ENCODE data around the gene SIRPG.
"Not testable (repeated sequence)": the region's sequence is repeated elsewhere in the genome, so short reads cannot be mapped to it uniquely, and the experiment has no call there.

SIRPG gene

DNA sequence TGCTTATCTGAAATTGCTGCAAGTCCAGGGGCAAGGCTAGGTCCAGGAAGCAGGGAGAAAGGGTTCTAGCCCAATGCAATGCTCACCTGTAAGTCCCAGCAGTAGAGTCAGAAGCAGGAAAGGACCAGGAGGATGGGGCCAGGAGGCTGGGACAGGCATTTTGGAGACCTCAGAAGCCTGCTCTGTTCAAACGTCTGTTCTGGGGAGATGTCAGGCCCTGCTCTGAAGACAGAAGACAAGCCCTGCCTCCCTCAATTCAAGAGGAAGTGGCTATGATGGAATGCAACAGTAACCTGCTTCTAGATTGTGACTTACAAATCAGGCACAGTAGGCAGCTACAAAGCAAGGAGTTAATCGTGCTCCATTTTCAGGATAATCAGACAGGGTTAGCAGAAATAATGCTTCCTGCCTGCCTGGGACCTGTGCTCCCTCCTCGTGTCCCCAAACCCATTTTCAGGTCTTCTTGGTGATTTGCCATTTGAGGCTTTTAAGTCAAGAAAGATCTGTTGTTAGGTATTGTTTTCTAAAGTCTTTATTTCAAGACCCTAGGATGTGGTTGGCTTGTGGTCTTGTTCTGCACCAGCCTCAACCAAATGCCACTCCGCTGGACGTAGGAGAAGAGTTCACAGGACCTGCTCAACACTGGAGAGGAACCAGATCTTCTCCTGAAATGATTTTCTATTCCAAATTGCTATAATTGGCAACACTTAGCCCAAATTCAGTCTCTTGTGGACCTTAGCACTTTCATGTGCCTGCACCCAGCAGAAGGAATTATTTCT, at the start of gene SIRPG:
TSS of gene SIRPG (minus strand) at position 224 of the 779 bp plus-strand sequence. CDS start at position 159, 65 bp downstream.
- no peak for DNase-seq

DNA sequence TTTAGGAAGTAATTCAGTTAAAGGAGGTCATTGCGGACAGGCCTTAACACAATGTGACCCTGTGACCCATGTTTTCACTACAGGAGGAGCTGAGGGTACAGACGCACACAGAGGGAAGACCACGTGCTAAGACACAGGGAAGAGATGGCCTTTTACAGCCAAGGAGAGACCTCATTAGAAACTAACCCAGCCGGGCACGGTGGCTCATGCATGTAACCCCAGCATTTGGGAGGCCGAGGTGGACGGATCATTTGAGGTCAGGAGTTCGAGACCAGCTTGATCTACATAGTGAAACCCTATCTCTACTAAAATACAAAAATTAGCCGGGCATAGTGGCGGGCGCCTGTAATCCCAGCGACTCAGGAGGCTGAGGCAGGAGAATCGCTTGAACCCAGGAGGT, 49.3 kb upstream of the SIRPG start:
- DNase-seq, result not testable (repeated sequence)

DNA sequence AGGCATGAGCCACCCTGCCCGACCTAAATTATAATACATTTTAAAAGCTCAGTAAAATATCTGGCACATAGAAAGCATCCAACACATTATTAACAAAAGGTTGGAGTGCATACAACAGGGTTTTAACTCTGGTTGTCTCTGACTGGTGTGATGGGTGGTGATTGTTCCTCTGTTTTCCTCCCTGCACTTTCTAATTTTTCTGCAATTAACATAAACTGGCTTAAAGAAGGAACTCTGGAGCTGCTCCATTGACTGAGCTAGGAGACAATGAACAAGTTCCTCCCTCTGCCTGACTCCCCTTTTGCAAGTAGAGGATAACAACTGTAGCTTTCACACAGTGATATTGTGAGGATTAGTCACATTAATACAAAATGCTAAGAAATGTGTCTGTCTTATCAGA, 48.5 kb upstream of the SIRPG start:
- no peak for DNase-seq

DNA sequence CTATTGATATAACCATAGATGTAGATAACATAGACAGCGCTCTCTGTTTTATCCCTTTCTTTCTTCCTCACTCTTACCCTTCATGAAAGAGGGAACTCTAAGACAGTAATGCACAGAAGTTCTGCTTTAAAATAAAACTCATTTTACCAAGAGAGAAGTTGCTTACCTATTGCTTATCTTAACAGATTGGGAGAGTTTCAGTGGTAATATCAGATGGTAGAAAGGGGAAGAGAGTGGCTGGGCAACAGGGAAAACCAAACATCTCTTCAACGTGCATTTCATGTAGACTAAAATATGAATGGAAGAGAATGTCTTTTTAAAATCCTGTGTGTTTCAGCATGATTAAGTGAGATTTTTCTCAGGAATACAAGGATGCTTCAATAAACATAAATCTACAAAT, 45.3 kb upstream of the SIRPG start:
- no peak for DNase-seq

DNA sequence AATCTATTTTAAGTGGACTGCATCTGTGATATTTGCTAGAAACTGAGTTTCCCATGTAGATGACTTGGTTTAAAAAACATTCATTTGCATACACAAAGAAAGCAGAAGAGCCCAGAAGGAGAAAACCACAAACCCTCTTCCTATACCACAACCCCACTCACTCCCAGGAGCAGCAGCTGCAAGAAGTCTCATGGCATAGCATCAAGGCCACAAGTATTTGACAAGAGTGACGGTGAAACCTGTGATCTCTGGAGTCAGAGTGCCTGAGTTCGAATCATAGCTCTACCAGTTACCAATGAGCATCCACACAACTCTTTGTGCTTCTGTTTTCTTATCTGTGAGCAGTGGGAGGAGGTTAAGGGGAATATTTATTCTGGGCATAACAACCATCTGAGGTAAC, 44.7 kb upstream of the SIRPG start:
- DNase-seq, result no peak

DNA sequence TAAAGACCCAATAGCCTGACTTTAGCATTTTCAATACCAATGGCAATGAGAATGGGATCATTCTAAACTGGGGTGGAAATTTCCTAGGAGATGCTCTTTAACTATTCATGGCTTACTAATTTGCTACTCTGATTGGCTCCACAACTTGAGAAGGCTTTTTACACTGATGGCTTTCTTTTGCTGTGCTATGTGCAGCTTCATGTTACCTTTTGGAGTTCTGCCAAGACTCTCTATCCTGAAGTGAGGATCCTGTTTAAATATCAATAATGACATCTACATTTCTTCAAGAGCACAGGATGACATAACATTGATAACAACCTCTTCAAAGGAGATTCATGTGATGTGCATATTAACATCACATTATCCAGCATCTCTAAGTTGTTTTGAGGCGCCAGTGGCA, 43.4 kb upstream of the SIRPG start:
- DNase-seq, result no peak

DNA sequence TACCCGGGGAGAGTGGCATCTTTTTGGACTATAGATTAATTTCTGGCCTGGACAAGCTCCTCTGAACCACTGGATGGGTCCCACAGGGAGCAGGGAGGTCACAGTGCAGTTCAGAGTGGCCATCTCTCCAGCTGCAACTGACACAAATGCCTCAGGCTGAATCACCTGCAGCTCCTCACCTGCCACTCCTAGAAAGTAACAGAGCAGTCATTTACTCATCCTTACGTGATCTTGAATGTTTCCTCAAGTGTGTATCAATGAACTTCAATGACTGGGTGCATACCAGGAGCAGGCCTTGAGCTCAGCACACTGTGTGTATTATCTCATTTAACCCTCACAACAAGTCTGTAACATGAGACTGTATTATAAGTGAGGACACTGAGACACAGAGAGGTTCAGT, 40.0 kb upstream of the SIRPG start:
- no peak for DNase-seq

DNA sequence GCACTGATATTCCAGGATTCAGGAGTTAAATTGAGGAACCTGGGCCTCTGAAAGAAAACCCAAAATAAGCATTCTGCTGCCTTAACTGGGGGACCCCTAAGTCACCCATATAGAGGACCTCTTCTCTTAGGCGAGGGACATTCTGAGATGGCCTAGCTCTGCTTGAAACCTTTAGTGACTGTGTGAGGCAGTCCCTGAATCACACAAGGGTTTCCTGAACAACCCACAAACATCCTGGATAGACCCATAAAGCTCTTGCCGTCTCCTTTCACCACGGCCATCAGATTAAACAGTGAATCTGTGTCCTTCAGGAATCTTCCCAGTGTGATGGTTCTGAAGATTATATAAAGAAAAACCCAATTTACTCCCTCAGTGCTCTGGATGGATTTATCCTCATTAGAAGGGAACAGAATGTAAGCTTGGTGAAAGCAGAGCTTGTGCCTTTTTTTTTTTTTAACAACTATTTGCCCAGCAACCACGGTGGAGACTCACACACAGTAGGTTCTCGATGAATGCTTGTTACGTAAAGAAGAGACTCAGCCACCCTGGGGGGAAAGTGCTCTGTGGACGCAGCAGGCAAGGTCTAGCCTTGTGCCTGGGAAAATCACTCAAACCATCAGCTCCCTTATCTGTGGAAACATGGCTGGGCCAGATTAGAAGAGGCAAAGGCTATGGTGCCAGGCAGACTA, 39.1 kb upstream of the SIRPG start:
- no peak for DNase-seq

DNA sequence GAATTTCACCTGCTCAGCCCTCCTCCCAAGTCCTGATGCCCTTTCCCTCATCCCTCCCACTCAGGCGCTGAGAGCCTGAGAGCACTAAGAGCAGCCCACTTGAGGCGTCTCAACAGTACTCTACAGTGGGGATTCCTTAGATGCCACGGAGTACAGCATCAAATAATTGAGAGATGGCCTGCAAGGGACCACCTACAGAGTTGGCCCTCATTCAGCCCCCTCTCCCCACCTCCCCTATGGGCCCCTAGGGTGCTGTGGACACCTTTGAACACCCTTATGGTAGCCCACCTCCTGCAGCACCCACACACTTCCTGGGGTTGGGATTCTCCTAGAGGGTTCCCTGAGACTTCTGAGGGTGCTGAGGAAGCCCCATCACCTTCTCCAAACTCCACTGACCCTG, 37.1 kb upstream of the SIRPG start:
- DNase-seq, result no peak

DNA sequence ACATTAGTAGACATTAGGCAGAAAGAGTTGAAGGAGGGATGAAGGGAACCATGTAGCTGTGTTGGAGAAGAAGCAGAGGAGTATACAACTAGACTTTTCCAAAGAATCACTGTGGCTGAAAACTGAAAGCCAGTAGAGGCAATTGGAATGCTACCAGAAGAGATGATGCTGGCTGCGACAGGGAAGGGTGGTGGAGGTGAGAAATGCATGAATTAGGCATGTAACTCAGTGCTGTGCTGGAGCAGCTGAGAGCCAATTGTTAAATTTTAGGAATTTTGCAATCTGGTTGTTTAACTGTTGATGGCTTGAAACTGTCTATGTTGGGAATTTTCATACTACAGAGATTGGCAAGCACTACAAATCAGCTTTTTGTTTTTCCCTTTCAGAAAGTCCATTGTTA, 35.8 kb upstream of the SIRPG start:
- no peak for DNase-seq

DNA sequence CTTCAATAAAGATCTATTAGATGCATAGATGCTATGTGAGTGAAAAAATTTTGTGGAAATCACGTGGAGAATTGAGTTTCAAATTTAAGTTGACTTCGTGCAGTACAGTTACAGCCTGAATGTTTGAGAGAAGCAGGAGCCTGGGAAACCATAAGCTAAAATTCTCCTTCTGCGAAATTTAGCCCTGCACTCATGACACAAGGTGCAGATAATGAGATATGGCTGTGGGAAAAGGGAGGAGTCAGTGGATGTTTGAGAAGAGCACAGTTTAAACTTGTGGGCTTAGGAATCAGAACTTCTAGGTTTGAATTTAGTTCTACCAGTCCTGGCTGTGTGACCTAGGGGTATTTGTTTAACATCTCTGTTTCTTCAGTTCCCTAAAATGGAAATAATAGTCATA, 32.1 kb upstream of the SIRPG start:
- DNase-seq, result no peak

DNA sequence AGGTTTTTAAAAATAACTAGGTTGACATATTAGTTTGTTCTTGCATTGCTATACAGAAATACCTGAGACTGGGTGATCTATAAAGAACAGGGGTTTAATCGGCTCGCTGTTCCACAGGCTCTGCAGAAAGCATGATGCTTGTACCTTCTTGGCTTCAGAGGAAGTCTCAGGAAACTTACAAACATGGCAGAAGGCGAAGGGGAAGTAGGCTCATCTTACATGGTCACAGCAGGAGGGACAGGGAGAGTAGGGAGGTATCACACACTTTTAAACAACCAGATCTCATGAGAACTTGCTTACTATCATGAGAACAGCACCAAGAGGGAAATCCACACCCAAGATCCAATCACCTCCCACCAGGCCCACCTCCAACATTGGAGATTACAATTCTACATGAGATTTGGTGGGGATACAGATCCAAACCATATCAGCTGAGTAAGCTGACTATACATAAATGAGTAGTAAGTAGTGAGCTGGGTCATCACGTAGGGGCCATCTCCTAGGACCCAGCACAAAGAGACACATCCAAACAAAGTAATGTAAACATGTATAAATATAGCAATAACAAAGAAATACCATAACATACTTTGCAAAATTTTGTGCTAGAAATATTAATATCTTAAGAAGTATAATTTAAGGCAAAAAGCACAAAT, 31.4 kb upstream of the SIRPG start:
- no peak for DNase-seq

DNA sequence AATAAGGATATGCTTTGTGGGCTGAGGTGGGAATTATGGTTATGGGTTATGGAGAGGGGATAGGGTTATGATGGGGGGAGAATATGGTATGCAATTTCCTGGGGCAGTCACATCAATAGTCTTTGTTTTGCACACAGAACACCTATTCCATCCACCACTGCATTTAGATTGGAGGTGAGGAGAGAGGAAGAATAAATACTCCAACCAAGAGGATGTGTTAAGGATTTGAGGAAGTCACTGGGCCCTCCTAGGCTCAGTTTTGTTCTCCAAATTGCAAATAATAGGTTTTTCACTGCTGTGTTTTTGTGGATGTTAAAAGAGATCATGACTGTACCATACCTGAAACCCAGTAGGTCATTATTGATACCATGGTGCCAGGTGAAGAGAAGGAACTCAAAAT, 29.5 kb upstream of the SIRPG start:
- no peak for DNase-seq

DNA sequence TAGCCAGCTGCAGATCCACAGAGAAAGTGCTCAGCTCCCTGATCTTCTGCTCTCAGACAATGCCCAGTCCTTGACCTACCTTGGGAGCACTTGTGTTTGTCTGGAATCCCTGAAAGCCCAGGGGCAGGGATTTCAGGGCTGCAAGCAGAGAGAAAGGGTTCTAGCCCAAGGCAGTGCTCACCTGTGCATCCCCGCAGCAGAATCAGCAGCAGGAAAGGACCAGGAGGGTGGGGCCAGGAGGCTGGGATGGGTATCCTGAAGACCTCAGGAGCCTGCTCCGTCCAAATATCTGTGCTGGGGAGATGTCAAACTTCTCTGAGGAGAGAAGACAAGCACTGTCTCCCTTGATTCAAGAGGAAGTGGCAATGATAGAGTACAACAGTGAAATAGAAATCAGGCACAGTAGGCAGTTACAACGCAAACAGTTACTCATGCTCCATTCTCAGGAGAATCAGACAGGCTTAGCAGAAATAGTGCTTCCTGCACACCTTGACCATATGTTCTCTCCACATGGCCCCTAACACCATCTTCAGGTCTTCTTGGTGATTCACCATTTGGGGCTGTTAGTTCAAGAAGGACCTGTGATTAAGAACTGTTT, 28.7 kb upstream of the SIRPG start:
- DNase-seq, result no peak

DNA sequence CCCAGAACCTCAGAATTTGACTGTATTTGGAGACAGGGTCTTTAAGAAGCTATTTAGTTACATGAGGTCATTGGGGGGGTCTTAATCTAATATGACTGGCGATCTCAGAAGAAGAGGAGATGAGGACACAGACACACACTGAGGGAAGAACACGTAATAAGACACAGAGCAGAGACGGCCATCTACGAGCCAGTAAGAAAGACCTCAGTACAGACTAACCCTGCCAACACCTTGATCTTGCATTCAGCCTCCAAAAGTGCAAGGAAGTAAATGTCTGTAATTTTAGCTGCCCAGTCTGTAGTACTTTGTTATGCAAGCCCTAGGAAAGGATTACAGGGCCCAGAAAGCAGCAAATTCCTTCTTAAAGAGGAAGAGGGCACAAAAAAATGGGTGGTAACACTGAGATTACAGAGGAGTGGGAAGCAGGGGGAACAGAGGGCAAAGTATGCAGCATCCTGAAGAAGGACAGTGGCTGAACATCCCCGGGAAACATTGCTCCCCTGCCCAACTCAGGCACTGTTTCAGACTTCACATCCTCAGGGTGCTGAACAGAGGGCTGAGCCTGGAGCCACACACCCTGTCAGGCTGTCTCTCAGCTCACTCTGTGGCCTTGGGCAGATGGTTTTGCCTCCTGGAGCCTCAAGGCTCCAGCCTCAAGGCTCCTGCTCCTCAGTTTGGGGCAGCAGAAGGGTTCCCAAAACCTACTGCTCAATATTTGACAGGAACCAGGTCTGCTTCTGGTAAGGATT, 27.9 kb upstream of the SIRPG start:
- no peak for DNase-seq

DNA sequence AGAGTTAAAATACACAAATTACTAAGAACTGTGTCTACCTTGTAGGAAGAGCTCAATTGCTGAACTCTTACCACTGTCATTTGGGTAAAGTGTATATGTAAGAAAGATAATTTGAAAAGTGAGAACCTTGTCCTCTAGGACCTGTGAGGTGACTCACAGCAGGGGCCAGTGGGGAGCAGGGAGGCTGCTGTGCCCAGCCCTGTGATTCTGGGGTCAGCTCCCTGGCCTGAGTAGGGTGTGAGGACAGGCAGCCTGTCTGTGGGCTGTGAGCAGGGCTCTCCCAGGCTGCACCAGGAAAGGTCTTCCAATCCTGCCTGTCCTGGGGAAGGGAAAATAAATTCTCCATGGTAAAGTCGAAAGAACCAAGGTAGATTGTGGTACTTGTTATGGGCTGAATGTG, 27.3 kb upstream of the SIRPG start:
- no peak for DNase-seq

DNA sequence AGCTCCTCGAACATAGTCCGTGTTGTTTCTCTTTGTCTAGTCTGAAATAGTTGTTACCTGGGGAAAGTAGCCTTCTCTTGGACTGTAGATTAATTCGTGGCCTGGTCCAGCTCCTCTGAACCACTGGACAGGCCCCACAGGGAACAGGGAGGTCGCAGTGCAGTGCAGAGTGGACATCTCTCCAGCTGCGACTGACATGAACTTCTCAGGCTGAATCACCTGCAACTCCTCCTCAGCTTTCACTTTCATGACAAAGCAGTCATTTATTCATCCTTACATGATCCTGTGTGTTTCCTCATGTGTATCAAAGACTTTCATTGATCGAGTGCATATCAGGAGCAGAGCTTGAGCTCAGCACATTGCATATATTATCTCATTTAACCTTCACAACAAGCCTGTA, 19.1 kb upstream of the SIRPG start:
- no peak for DNase-seq

DNA sequence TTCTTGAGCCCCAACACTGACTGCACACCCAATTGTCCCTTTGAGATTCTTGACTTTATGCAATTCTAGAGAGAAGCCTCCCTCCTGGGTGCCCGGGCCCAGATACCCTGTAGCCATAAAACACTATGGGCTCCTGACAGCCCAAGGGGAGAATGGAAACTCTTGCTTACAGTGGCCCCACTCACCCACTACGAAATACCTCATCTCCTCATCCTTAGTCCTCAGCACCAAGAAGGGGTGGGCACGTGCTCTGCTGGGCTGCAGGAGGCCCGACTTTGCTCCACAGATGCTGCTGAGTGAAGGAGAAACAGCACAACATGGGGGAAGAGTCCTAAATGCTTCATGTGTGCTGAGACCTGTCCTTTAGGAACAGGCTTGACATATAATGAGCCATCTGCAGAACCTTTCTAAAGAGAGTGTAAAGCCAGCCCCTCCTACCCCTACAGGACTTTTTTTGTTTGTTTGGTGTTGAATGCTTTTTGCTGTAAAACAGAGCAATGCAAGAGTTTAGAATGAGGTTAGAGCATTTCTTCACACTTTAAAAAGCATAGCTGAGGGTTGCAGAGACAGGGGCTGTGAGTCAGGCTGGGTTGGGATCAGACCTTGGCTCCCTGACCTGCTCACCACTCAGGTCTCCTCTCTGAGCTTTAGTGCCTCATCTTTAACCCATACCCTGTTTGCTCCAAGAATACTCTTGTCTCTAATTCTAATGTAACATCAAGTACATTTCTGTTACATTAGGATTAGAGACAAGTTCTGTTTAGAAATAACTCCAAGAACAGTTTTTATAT, 17.6 kb upstream of the SIRPG start:
- no peak for DNase-seq

DNA sequence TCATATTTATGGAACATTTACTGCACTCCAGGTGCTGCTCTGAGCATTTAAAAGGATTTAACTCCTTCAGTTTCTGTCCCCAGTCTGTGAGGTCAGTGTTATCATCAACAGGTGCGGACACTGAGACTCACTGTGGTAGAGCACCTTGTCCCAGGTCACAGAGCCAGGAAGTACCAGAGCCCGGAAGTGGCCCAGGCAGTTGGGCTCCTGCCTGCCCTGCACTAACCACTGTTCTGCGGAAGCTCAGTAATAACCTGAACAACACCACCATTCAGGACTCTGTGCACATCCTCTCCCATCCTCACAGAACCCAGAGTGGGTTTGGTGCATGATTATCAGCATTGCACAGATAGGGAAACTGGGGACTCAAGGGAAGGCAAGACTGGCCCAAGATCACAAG, 16.8 kb upstream of the SIRPG start:
- peak; percentile 33 for DNase-seq

DNA sequence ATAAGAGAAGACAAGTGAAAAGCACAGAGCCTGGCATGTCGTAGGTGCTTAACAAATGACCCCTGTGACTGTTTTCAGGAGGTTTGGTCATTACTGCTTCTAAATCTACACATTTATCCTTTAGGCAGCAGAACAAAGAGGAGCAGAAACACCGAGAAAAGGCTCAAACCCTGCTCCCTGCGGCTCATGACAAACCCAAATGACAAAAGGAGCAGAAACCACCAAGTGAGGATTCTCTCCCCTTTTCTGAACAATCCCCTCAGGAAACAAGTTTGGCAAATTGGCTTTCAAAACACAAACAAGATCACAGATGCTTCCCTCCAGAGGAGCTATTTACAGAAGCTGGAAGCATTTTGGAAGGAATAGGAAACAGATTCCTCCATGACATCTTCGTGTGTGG, 15.8 kb upstream of the SIRPG start:
- no peak for DNase-seq

DNA sequence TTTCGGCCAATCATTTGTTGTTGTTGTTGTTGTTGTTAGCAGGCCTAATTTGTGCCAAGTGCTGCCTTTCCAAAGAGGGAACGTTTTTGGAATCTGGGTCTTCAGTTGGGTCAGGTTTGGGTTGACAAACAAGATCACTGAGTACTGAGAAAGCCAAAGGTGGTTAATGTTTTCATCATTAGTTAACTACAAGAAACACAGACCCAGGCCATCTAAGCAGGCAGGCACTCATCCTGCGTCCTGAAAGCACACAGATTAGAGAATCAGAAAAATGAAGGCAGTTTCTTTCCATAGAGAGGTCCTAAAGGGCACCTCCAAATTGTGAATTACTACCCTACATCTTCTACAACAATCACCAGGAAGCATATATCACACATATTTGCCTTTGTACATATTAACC, 15.1 kb upstream of the SIRPG start:
- no peak for DNase-seq
